ENCODE results near the gene CARD10.

Gene CARD10

DNA sequence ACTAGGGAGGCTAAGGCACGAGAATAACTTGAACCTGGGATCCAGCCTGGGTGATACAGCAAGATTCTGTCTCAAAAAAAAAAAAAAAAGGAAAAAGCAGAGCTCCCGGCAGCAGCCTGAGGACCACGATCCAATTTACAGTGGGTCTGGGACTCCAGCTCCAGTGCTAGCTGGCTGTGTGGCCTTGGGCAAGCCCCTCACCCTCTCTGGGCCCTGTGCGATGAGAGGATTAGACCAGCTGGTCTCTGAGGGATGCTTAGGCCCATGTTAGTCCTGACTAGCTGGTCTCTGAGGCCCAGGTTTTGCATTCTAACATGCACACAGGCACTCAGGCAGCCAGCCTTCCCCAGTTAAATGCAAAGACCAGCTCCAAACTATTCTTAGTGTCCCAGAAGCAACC is 13.7 kb downstream of the CARD10 start:
- peaks cover 62% of the 10 kb centered on the region for H3K4me1 ChIP-seq (ENCODE audit: control insufficient read depth, insufficient read depth, low read length)

DNA sequence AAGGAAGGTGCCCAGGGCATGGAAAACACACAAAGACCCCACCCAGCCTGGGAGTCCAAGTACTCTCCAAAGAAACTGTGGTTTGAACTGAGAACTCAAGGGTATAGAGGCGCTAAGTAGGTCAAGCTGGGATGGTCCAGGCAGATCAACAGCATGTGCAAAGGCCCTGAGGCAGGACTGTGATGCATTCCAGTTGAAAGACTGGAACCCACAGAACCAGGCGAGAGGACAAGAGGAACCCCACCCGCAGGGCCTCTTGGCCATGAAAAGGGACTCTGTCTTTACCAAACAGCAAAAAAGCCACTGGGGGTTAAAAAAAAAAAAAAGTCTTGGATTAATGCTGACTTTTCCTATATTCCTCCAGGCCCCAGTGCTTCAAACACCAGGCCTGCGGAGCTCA is 14.3 kb downstream of the CARD10 start:
- H3K9me3 ChIP-seq (ENCODE audit: control insufficient read depth, low read length), result no peaks in the 10 kb centered on the region
- no peak overlapping the region for H3K9ac ChIP-seq (ENCODE audit: low read length)
- H3K27me3 ChIP-seq (ENCODE audit: control insufficient read depth, insufficient read depth, low read length), result no peaks in the 10 kb centered on the region
- no peak overlapping the region for H3K4me3 ChIP-seq (ENCODE audit: low read length)
- H3K36me3 ChIP-seq (ENCODE audit: control insufficient read depth, insufficient read depth, low read length), result no peaks in the 10 kb centered on the region
- H3K4me1 ChIP-seq (ENCODE audit: control insufficient read depth, insufficient read depth, low read length), result peaks cover 62% of the 10 kb centered on the region

More for the DNA sequence above, 13.7 kb downstream of the CARD10 start:
- Histone ChIP-seq H3K9me3 (ENCODE audit: control insufficient read depth, low read length) (no peaks in the 10 kb centered on the region), H3K36me3 (ENCODE audit: control insufficient read depth, insufficient read depth, low read length) (no peaks in the 10 kb centered on the region), H3K9ac (ENCODE audit: low read length) (no peak overlapping the region), H3K4me3 (ENCODE audit: low read length) (no peak overlapping the region), H3K27me3 (ENCODE audit: control insufficient read depth, insufficient read depth, low read length) (no peaks in the 10 kb centered on the region)

DNA sequence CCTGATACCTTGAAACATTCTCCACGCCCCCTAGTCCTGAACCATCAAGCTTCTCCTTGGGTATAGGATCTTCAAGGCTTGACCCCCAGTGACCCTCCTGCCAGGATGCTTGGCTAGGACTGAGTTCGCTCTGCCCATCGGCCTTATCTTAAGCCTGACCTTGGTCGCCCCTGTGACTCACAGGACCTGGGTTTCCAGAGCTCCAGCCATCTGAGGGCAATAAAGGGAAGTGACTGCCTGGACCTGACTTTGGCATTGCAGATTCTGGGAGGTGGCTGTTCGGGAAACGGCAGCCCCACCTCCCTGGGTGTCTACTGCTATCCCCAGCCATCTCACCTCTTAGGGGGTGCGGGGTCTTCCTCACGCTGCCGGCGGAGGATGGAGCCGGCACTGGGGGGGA is 15.4 kb downstream of the CARD10 start:
- H3K27me3 ChIP-seq (ENCODE audit: control insufficient read depth, insufficient read depth, low read length), result no peaks in the 10 kb centered on the region

DNA sequence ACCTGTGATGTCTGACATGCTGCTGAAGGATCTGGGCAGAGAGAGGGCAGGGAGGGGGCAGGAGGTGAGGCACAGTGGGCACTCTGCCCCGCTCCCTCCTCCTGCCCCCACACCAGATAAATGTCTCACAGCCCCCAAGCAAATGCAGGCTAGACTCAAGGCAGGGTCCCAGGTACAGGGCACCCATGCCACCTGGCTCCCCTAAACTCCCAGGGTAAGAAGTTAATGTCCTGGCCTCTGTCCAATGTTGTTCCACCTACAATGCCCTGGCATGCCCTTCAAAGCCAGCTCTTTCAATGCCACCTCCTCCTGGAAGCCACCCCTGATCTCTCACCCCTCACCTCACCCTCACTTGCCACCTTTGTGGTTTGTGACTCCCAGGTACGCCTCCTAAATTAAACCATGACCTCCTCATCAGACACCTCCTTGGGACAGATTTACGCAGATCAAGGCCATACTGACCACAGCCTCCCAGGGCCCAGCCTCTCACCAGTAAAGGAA is 16.0 kb downstream of the CARD10 start:
- H3K9ac ChIP-seq (ENCODE audit: low read length), result peak overlapping the region; percentile 68
- peaks cover 65% of the 10 kb centered on the region for H3K4me1 ChIP-seq (ENCODE audit: control insufficient read depth, insufficient read depth, low read length)
- H3K27me3 ChIP-seq (ENCODE audit: control insufficient read depth, insufficient read depth, low read length), result no peaks in the 10 kb centered on the region
- no peak overlapping the region for H3K4me3 ChIP-seq (ENCODE audit: low read length)
- H3K9me3 ChIP-seq (ENCODE audit: control insufficient read depth, low read length), result no peaks in the 10 kb centered on the region
- no peaks in the 10 kb centered on the region for H3K36me3 ChIP-seq (ENCODE audit: control insufficient read depth, insufficient read depth, low read length)

More for the DNA sequence above, 15.4 kb downstream of the CARD10 start:
- H3K4me3 ChIP-seq (ENCODE audit: low read length), result no peak overlapping the region
- H3K4me1 ChIP-seq (ENCODE audit: control insufficient read depth, insufficient read depth, low read length), result peaks cover 65% of the 10 kb centered on the region
- H3K36me3 ChIP-seq (ENCODE audit: control insufficient read depth, insufficient read depth, low read length), result no peaks in the 10 kb centered on the region
- H3K9ac ChIP-seq (ENCODE audit: low read length), result peak overlapping the region; percentile 68
- no peaks in the 10 kb centered on the region for H3K9me3 ChIP-seq (ENCODE audit: control insufficient read depth, low read length)

DNA sequence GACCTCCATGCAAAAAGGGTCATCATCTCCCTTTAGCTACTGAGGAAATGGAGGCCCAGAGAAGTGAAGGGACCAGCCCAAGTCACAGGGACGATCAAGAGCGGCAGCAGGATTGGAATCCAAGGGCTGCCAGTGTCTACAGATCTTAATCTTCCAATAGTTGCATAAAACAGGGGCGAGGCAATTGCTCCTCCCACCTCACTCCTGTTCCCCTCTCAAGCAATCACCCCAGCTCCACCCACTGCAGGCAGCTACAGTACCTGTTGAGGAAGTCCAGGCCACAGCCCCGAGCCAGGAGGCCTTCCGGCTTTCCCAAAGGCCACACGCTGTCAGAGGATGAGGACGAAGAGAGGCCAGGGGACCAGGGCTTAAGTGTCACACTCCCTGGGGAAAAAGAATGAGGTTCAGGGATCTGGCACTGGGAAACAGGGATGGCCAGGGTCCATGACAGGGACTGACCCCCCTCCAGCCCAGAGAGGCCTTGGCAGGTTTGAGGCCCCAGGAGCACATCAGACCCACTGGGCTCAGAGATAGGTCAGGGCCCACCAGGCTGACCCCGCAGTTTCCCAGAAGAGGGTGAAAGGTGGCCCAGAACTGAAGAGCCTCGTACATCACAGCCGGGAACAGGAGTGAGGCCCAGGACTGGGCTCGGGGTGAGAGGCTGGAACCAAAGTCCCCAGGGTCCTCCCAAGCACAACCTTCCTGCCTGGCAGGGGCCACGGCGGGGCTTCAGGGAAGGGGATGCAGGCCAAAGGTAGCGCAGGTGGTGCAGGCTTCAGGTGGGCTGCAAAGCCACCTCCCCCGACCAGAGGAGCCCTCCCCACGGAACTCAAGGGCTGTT is 16.7 kb downstream of the CARD10 start:
- H3K4me1 ChIP-seq (ENCODE audit: control insufficient read depth, insufficient read depth, low read length), result peaks cover 68% of the 10 kb centered on the region
- no peaks in the 10 kb centered on the region for H3K27me3 ChIP-seq (ENCODE audit: control insufficient read depth, insufficient read depth, low read length)
- no peaks in the 10 kb centered on the region for H3K36me3 ChIP-seq (ENCODE audit: control insufficient read depth, insufficient read depth, low read length)
- H3K4me3 ChIP-seq (ENCODE audit: low read length), result peak overlapping the region; percentile 16
- H3K9ac ChIP-seq (ENCODE audit: low read length), result peak overlapping the region; percentile 68
- H3K9me3 ChIP-seq (ENCODE audit: control insufficient read depth, low read length), result no peaks in the 10 kb centered on the region

DNA sequence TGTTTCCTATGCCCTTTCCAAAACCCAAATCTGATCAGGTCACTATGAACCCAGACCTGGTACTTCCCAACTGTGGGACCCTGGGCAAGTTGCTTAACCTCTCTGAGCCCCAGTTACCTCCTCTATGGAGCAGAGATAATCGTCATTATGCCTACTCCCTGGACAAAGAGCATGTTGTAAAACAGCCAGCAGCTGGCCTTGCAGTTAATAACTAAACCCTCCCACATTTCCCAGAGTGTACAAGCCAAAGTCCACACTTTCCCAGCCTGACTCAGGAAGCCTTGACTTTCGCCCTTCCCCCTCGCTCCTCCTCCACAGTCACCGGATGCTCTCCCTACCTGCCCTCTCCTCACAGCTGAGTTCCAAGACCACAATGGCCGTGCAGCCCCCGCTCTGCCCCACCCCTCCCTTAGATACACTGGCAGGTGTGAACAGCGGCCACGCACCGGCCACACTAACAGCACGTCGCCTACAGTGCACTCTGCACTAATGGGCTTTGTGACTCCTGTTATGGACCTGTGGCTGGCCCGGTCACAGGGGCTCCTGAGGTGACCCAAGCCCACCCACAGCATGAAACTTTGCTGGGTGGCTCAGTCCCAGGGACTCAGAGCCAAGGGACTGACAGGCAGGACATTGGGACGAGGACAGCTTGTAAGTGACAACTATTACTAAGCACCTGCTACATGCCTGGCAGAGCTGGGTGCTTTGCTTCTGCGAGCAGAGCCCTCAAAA is 17.4 kb downstream of the CARD10 start:
- Histone ChIP-seq H3K4me1 (ENCODE audit: control insufficient read depth, insufficient read depth, low read length) (peaks cover 68% of the 10 kb centered on the region), H3K4me3 (ENCODE audit: low read length) (peak overlapping the region; percentile 16), H3K36me3 (ENCODE audit: control insufficient read depth, insufficient read depth, low read length) (no peaks in the 10 kb centered on the region), H3K9me3 (ENCODE audit: control insufficient read depth, low read length) (no peaks in the 10 kb centered on the region), H3K9ac (ENCODE audit: low read length) (peak overlapping the region; percentile 68), H3K27me3 (ENCODE audit: control insufficient read depth, insufficient read depth, low read length) (no peaks in the 10 kb centered on the region)

DNA sequence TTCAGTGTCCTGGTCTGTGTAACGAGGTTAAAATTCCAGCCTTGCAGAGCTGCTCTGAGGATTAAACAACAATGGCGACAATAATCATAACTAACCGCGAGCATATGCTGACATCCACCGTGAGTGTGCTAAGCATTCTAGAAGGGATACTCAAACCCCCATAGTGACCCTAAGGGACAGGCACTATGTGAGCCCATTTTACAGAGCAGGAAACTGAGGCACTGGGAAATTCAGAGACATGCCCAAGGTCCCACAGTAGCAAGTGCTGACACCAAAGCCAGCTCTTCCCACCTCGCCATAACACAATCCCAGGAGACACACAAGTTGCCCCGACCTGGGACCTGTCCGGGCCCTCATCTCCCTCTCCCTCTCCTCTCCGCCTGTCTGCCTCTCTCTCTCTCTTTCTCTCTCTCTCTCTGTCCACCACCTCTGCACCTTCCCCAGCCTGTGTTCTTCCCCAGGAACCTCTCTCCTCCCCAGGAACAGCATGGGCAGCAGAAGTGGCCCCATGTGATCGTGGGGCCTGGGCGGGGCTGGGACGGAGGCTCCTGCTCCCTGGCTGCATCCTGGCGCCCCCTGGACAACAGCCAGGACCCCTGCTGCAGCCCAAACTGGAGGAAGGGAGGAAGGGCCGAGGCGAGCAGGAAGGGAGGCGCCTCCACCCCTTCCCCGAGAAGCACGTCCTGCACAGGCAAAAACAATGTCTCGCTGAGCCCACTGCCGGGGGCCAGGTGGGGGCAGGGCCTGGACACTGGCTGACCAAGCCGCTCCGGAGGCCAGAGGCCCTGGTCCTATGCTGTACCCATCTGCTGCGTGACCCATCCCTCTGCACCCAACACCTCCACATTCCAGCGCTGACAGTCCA is 18.2 kb downstream of the CARD10 start:
- Histone ChIP-seq H3K36me3 (ENCODE audit: control insufficient read depth, insufficient read depth, low read length) (no peaks in the 10 kb centered on the region), H3K27me3 (ENCODE audit: control insufficient read depth, insufficient read depth, low read length) (no peaks in the 10 kb centered on the region), H3K4me3 (ENCODE audit: low read length) (no peak overlapping the region), H3K9ac (ENCODE audit: low read length) (peak overlapping the region; percentile 23), H3K4me1 (ENCODE audit: control insufficient read depth, insufficient read depth, low read length) (peaks cover 68% of the 10 kb centered on the region), H3K9me3 (ENCODE audit: control insufficient read depth, low read length) (no peaks in the 10 kb centered on the region)

DNA sequence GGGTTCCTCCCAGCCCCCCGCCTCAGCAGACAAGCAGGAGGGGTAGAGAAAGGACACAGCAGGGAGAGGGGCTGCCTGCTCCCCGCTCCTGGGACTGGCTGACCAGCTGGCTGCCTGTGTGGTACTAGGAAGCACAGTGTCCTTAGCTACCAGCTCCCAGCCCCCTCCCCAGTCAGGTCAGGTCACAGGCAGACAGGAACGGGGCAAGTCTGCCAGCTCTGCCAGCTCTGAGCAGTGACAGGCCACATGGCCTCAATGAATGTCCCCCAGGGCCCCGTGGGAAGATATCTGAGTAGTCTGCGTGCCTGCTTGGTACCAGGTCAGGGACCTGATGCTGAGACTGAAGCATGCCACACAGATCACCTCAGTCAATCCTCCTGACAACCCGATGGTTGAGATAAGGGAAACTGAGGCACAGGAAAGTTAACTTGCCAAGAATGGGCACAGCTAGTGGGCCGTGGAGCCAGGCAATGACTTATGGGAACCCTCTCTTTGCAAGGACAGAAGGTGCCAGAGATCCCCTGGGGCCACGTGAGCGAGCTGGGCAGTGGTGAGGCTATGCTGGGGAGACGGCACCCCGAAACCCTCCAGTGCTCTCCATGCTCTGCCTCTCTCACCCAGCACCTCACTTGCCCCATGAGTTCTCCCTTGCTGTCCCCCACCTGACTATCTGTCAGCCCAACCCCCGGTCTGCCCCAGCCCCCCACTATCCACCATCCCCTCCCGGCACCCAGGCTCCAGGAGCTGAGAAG is 19.2 kb downstream of the CARD10 start:
- Histone ChIP-seq H3K4me3 (ENCODE audit: low read length) (no peak overlapping the region), H3K9me3 (ENCODE audit: control insufficient read depth, low read length) (no peaks in the 10 kb centered on the region), H3K36me3 (ENCODE audit: control insufficient read depth, insufficient read depth, low read length) (no peaks in the 10 kb centered on the region), H3K9ac (ENCODE audit: low read length) (peak overlapping the region; percentile 6), H3K27me3 (ENCODE audit: control insufficient read depth, insufficient read depth, low read length) (no peaks in the 10 kb centered on the region), H3K4me1 (ENCODE audit: control insufficient read depth, insufficient read depth, low read length) (peaks cover 68% of the 10 kb centered on the region)

DNA sequence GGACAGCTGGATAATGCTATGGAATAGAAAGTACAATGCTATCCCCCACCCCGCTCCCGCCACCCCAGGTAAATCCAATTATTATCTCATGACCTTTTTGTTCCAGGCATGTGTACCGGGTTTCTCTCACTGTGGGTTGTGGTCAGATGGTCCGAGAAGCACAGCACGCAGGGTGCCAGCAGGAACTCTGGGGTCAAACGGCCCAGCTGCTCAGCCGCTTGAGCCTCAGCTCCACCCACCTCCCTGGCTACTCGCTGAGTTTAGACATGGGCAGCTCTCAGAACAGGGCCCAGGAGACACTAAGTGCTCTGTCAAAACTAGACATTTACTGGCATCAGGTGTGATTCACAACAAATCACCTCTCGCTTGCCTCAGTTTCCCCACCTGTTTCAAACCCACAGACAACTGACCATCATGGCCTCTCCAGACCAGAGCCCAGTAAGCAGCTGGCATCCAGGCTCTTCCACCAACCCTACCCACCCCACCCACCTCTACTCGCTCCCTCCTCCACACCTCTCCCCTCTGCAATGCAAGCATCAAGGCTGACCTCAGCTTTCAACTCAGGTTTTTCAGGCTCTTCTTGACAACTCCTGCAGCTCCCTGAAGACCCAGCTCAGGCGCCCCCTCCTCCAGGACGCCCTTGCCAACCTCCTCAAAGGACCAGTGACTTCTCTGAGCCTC is 20.0 kb downstream of the CARD10 start:
- H3K27me3 ChIP-seq (ENCODE audit: control insufficient read depth, insufficient read depth, low read length), result no peaks in the 10 kb centered on the region
- H3K4me3 ChIP-seq (ENCODE audit: low read length), result no peak overlapping the region
- peaks cover 60% of the 10 kb centered on the region for H3K4me1 ChIP-seq (ENCODE audit: control insufficient read depth, insufficient read depth, low read length)
- H3K9ac ChIP-seq (ENCODE audit: low read length), result no peak overlapping the region
- no peaks in the 10 kb centered on the region for H3K9me3 ChIP-seq (ENCODE audit: control insufficient read depth, low read length)
- no peaks in the 10 kb centered on the region for H3K36me3 ChIP-seq (ENCODE audit: control insufficient read depth, insufficient read depth, low read length)

DNA sequence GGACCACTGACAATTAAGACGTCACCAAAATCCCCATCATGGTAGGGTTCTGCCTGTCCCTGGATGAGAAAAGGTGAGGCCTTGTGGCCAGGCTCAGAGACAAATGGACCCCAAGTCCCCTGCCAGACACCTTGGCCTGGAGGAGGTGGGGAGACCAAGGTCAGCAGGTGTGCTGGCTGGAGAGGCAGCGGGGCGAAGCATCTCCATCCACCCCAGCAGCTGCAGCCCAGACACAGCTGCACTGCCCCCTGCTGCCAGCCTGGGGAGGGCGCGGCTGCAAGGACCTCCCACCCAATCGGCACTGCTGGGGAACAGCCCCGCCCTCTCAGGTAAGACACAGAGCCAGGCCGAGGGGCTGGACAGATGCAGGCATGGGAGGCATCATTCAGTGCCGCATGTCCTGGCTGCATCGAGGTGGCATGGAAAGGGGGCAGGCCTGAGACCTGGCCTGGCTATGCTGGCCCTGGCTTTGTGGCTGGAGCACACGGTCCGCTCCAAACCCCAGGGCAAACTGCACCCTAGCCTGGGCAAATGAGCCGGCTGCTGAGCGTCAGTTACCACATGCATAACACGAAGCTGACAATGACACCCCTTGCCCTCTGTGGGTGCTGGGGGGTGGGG is 20.8 kb downstream of the CARD10 start:
- H3K9me3 ChIP-seq (ENCODE audit: control insufficient read depth, low read length), result no peaks in the 10 kb centered on the region
- no peak overlapping the region for H3K9ac ChIP-seq (ENCODE audit: low read length)
- peaks cover 52% of the 10 kb centered on the region for H3K4me1 ChIP-seq (ENCODE audit: control insufficient read depth, insufficient read depth, low read length)
- H3K4me3 ChIP-seq (ENCODE audit: low read length), result no peak overlapping the region
- H3K27me3 ChIP-seq (ENCODE audit: control insufficient read depth, insufficient read depth, low read length), result no peaks in the 10 kb centered on the region
- H3K36me3 ChIP-seq (ENCODE audit: control insufficient read depth, insufficient read depth, low read length), result no peaks in the 10 kb centered on the region

Measured in mucosa of stomach (tissue), 1 donor.